ENCODE data around the gene SH3PXD2B.

DNA sequence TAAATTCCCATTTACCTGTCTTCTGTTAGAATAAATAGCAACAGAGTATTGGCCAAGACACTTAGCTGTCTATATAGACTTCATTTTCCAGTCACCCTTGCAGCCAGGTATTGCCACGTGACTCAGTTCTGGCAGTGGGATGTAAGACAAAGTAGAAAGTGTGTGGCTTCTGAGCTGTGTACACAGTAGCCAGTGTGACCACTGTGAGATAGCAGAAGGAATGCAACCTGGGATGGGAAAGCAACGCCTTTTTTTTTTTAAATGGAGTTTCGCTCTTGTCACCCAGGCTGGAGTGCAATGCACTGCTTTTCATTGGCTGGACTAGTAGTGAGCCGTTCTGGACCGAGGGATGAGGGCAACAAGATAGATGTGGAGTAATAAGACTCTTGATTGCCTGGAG, 106.2 kb downstream of the SH3PXD2B start:
- TF ChIP-seq, protein P1, sequence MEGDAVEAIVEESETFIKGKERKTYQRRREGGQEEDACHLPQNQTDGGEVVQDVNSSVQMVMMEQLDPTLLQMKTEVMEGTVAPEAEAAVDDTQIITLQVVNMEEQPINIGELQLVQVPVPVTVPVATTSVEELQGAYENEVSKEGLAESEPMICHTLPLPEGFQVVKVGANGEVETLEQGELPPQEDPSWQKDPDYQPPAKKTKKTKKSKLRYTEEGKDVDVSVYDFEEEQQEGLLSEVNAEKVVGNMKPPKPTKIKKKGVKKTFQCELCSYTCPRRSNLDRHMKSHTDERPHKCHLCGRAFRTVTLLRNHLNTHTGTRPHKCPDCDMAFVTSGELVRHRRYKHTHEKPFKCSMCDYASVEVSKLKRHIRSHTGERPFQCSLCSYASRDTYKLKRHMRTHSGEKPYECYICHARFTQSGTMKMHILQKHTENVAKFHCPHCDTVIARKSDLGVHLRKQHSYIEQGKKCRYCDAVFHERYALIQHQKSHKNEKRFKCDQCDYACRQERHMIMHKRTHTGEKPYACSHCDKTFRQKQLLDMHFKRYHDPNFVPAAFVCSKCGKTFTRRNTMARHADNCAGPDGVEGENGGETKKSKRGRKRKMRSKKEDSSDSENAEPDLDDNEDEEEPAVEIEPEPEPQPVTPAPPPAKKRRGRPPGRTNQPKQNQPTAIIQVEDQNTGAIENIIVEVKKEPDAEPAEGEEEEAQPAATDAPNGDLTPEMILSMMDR (conservative IDR thresholded peaks at IDR 0.05; ENCODE audit: low read length), result no peak
- no peak for TF ChIP-seq EZH2phosphoT487 (IDR thresholded peaks at IDR 0.05; ENCODE audit: borderline replicate concordance, low read depth, low read length)
